GM21737 (cell line): ENCODE results near the gene TPBGL.
A peak's percentile ranks its signal among the peaks of the same experiment; 100 is the strongest.

Source experiments
- ATAC-seq: cut with Tn5 transposase; IDR thresholded peaks from one replicate; pipeline ENCODE4 v1.9.1; 2021; ENCODE audit warnings: mild to moderate bottlenecking, moderate library complexity; ENCODE audit not compliant: unreplicated experiment

TPBGL gene

GRCh38 chr11:75240311-75241035 lies at the start of gene TPBGL:
TPBGL (plus strand) TSS chr11:75240774; CDS start chr11:75241050, 276 bp downstream.
- no peak for ATAC-seq

- ATAC-seq, result no peak
Measured at GRCh38 chr11:75191330-75191717, 49.2 kb upstream of the TPBGL start.

- no peak for ATAC-seq
Measured at GRCh38 chr11:75193271-75193670, 47.3 kb upstream of the TPBGL start.

GRCh38 chr11:75193711-75194110 lies 46.9 kb upstream of the TPBGL start:
- ATAC-seq, result no peak

GRCh38 chr11:75194147-75194546 lies 46.4 kb upstream of the TPBGL start:
- ATAC-seq, result no peak

GRCh38 chr11:75195167-75195962 lies 45.2 kb upstream of the TPBGL start:
- ATAC-seq, result no peak

GRCh38 chr11:75196426-75196825 lies 44.1 kb upstream of the TPBGL start:
- ATAC-seq, result no peak

GRCh38 chr11:75197512-75198277 lies 42.9 kb upstream of the TPBGL start:
- no peak for ATAC-seq

- no peak for ATAC-seq
Measured at GRCh38 chr11:75198278-75198973, 42.1 kb upstream of the TPBGL start.

GRCh38 chr11:75199412-75199955 lies 41.1 kb upstream of the TPBGL start:
- no peak for ATAC-seq

- ATAC-seq, result no peak
Measured at GRCh38 chr11:75200051-75200450, 40.5 kb upstream of the TPBGL start.

- ATAC-seq, result no peak
Measured at GRCh38 chr11:75200531-75200930, 40.0 kb upstream of the TPBGL start.

GRCh38 chr11:75201771-75202170 lies 38.8 kb upstream of the TPBGL start:
- ATAC-seq, result no peak

- no peak for ATAC-seq
Measured at GRCh38 chr11:75202195-75202594, 38.4 kb upstream of the TPBGL start.

GRCh38 chr11:75203138-75203537 lies 37.4 kb upstream of the TPBGL start:
- no peak for ATAC-seq

- ATAC-seq, result no peak
Measured at GRCh38 chr11:75203641-75204011, 36.9 kb upstream of the TPBGL start.

GRCh38 chr11:75204012-75204674 lies 36.4 kb upstream of the TPBGL start:
- no peak for ATAC-seq

- peak; percentile 72 for ATAC-seq
Measured at GRCh38 chr11:75204685-75205563, 35.6 kb upstream of the TPBGL start.

- ATAC-seq, result no peak
Measured at GRCh38 chr11:75205564-75206020, 35.0 kb upstream of the TPBGL start.
